ENCODE results near the gene CXCL11. TPM values are rescaled to one million over a fixed set of nuclear protein-coding genes. Genes with fewer than 3 reads are reported as not detected.
A peak's percentile ranks its signal among the peaks of the same experiment; 100 is the strongest.

CXCL11 gene
- total and polyA plus RNA-seq, 4 experiments from 2014 or later: not detected

DNA sequence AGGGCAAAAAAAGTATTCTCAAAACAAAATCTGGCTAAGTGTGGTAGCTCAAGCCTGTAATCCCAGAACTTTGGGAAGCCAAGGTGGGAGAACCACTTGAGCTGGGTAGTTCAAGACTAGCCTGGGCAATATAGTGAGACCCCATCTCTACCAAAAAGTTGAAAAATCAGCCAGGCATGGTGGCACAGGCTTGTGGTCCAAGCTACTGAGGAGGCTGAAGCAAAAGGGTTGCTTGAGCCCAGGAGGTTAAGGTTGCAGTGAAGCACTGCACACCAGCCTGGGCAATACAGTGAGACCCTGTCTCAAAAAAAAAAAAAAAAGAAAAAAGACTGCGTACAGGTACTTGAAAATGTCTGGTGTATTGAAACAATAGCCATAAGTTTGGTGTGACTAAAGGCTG, 43.4 kb downstream of the CXCL11 start:
- Histone ChIP-seq H3K4me3 (ENCODE audit: low read length in 2 of 2) (no peak overlapping the region), H3K27ac (ENCODE audit: low read depth, low read length) (no peak overlapping the region), H3K4me1 (ENCODE audit: insufficient read depth, low read length) (peaks cover 30% of the 10 kb centered on the region), H3K9me3 (ENCODE audit: control insufficient read depth in 1 of 2, low read length in 2 of 2) (no peaks in the 10 kb centered on the region), H3K36me3 (ENCODE audit: insufficient read depth, low read length) (no peaks in the 10 kb centered on the region), H3K27me3 (ENCODE audit: insufficient read depth, low read length) (no peaks in the 10 kb centered on the region)
- Mint-ChIP-seq H3K9me3 (no peaks in the 10 kb centered on the region), H3K27me3 (peaks cover 0 to 5% of the 10 kb centered on the region in 2 donors), H3K36me3 (peaks cover 8 to 12% of the 10 kb centered on the region in 2 donors), H3K4me1 (peaks cover 0 to 28% (median 18%) of the 10 kb centered on the region in 4 donors), H3K4me3 (peak overlapping the region in 1 of 8 donors; percentile 35), H3K27ac (peak overlapping the region in 1 of 7 donors; percentile 51)
- ChIA-PET CTCF (ENCODE audit: partially characterized antibody) (interaction anchor here (0.9 to 3.1 kb wide), 7 partner anchors 9 to 319 kb away, joined by 3 to 17 read pairs (median 4); partner anchors contain the start of genes G3BP2 and NUP54), POLR2A (ENCODE audit: partially characterized antibody) (interaction anchor here (2.8 kb wide), 1 partner anchor 52 kb away, joined by 31 read pairs; the partner anchor contains the start of gene NAAA)
- no peak for DNase-seq
- intact Hi-C loops (cut with micrococcal nuclease): loop anchor here (5.0 kb wide), 2 partner anchors 75 to 265 kb away; no protein-coding TSS in a partner anchor

DNA sequence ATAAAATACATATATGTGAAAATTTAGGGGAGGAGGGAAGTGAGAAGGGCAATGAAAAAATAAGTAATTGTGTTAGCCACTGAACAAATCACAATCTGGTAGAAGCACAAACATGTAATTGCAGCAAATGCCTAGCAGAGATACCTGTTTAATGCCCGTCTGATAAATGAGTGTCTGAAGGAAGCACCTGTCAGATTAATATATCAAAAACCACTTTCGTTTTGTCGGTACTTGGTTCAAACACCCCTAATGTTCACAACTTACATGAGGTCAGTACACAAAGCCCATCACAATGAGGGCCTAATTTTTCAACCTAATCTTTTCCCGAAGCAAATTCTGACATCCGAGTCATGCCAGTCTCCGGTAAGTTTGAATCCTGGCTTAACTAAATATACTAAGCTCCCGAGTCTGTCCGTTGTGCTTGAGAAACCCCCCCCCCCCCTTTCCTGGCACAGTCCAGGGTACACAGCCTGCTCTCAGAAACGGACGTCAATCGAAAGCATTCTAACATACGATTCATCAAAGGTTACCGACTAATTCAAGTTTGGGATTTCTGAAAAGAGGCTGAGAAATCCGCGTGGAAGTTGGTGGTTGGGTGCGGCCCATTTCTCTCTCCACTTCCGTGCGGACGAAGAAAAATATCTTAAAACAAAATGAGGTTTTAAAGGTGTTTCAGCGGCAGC, 45.9 kb downstream of the CXCL11 start:
- H3K9me3 ChIP-seq (ENCODE audit: control insufficient read depth in 1 of 2, low read length in 2 of 2): no peaks in the 10 kb centered on the region

DNA sequence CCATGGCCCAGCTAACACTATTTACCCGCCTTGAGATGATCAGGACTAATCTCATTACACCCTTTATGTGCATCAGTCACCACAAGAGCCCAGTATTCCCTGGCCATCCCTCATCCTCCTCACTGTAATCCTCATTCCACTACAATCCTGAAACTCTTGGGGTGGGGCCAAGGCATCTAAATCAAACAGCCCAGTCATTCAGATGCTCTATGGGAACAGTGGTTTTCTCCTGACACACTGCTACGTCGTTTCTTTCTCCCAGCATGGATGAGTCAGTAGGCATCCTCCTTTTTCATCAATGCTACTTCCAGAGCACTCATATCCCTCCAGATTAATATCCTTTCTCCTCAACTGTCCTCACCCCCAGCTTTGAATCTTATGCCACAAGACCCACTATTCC, 50.8 kb downstream of the CXCL11 start:
- POLR2A ChIA-PET (ENCODE audit: partially characterized antibody): no interaction called here
- no peak for DNase-seq

More for the DNA sequence above, 45.9 kb downstream of the CXCL11 start:
- Histone ChIP-seq H3K36me3 (ENCODE audit: insufficient read depth, low read length) (no peaks in the 10 kb centered on the region), H3K27ac (ENCODE audit: low read depth, low read length) (peak overlapping the region; percentile 70), H3K4me3 (ENCODE audit: low read length in 2 of 2) (peak overlapping the region; percentile 84 to 93), H3K27me3 (ENCODE audit: insufficient read depth, low read length) (no peaks in the 10 kb centered on the region), H3K4me1 (ENCODE audit: insufficient read depth, low read length) (peaks cover 53% of the 10 kb centered on the region)
- peaks cover 0 to 5% of the 10 kb centered on the region in 2 donors for H3K27me3 Mint-ChIP-seq
- peak overlapping the region; percentile 95 to 98 (median 96) for H3K4me3 Mint-ChIP-seq
- POLR2A ChIA-PET (ENCODE audit: partially characterized antibody): interaction anchor here (0.9 to 2.8 kb wide), 4 partner anchors 50 to 317 kb away, joined by 3 to 31 read pairs (median 8); partner anchors contain the start of genes G3BP2, NAAA and NUP54
- intact Hi-C loops (cut with micrococcal nuclease): loop anchor here (1.0 to 5.0 kb wide), 5 partner anchors 50 to 475 kb away; partner anchors contain the start of genes NUP54, RCHY1 and THAP6
- H3K9me3 Mint-ChIP-seq: no peaks in the 10 kb centered on the region
- peaks cover 8 to 14% of the 10 kb centered on the region in 2 donors for H3K36me3 Mint-ChIP-seq
- peak in 4 of 5 donors; percentile 3 to 14 (median 8) for DNase-seq
- CTCF ChIA-PET (ENCODE audit: partially characterized antibody): interaction anchor here (0.9 to 3.1 kb wide), 4 partner anchors 78 to 159 kb away, joined by 3 to 17 read pairs (median 9); partner anchors contain the start of gene NUP54
- H3K27ac Mint-ChIP-seq: peak overlapping the region; percentile 92 to 97 (median 95)
- peaks cover 0 to 34% (median 20%) of the 10 kb centered on the region in 4 donors for H3K4me1 Mint-ChIP-seq

More for the DNA sequence above, 50.8 kb downstream of the CXCL11 start:
- H3K36me3 ChIP-seq (ENCODE audit: insufficient read depth, low read length): peaks cover 17% of the 10 kb centered on the region
- intact Hi-C loops (cut with micrococcal nuclease): no loop called here
- no peaks in the 10 kb centered on the region for H3K27me3 Mint-ChIP-seq
- CTCF ChIA-PET (ENCODE audit: partially characterized antibody): interaction anchor here (1.0 to 4.9 kb wide), 2 partner anchors 11 to 196 kb away, joined by 3 to 22 read pairs; no protein-coding TSS in a partner anchor
- H3K36me3 Mint-ChIP-seq: peaks cover 31 to 37% of the 10 kb centered on the region in 2 donors
- no peak overlapping the region for H3K4me3 ChIP-seq (ENCODE audit: low read length in 2 of 2)
- H3K27ac Mint-ChIP-seq: no peak overlapping the region
- peaks cover 0 to 30% (median 13%) of the 10 kb centered on the region in 4 donors for H3K4me1 Mint-ChIP-seq
- H3K27ac ChIP-seq (ENCODE audit: low read depth, low read length): no peak overlapping the region
- H3K4me3 Mint-ChIP-seq: no peak overlapping the region
- no peaks in the 10 kb centered on the region for H3K9me3 ChIP-seq (ENCODE audit: control insufficient read depth in 1 of 2, low read length in 2 of 2)
- peaks cover 53% of the 10 kb centered on the region for H3K4me1 ChIP-seq (ENCODE audit: insufficient read depth, low read length)
- H3K27me3 ChIP-seq (ENCODE audit: insufficient read depth, low read length): no peaks in the 10 kb centered on the region
- H3K9me3 Mint-ChIP-seq: peaks cover 0 to 4% (median 0%) of the 10 kb centered on the region in 8 donors

Other genes starting within 250 kb of the CXCL11 start
- gene PPEF2, start 133.6 kb downstream of the CXCL11 start, total RNA-seq: under 1 TPM; 0.36 to 0.41 TPM
- gene PPEF2, start 133.6 kb downstream of the CXCL11 start, polyA plus RNA-seq: not detected
- 10 to 100 TPM; 86.1 to 92.2 TPM for gene NAAA, start 95.1 kb downstream of the CXCL11 start, total RNA-seq
- 100 to 1,000 TPM; 115 to 141 TPM for gene NAAA, start 95.1 kb downstream of the CXCL11 start, polyA plus RNA-seq
- 10 to 100 TPM; 54.4 to 58.1 TPM for gene SDAD1, start 45.1 kb downstream of the CXCL11 start, total RNA-seq
- gene SDAD1, start 45.1 kb downstream of the CXCL11 start, polyA plus RNA-seq: 100 to 1,000 TPM in 1 of 2 donors, 10 to 100 TPM in 1; 40.9 to 102 TPM
- 1 to 10 TPM in 1 of 2 experiments, under 1 TPM in 1; 0.58 to 1.4 TPM for gene CXCL9, start 28.6 kb downstream of the CXCL11 start, total RNA-seq
- not detected for gene CXCL9, start 28.6 kb downstream of the CXCL11 start, polyA plus RNA-seq
- gene CXCL10, start 12.6 kb downstream of the CXCL11 start, total RNA-seq: under 1 TPM; 0.39 to 0.76 TPM
- under 1 TPM in 1 of 2 donors, not detected in 1; 0.42 TPM for gene CXCL10, start 12.6 kb downstream of the CXCL11 start, polyA plus RNA-seq
- gene ART3, start 38.6 kb upstream of the CXCL11 start, total RNA-seq: not detected
- not detected for gene ART3, start 38.6 kb upstream of the CXCL11 start, polyA plus RNA-seq
- gene NUP54, start 112.3 kb upstream of the CXCL11 start, total RNA-seq: 10 to 100 TPM; 49.3 to 52.8 TPM
- 10 to 100 TPM; 37.8 to 39.3 TPM for gene NUP54, start 112.3 kb upstream of the CXCL11 start, polyA plus RNA-seq
- gene SCARB2, start 177.8 kb upstream of the CXCL11 start, total RNA-seq: 10 to 100 TPM; 23.3 to 23.5 TPM
- 10 to 100 TPM; 10.2 to 15.7 TPM for gene SCARB2, start 177.8 kb upstream of the CXCL11 start, polyA plus RNA-seq
- under 1 TPM in 1 of 2 experiments, not detected in 1; 0.64 TPM for gene FAM47E, start 215.7 kb upstream of the CXCL11 start, total RNA-seq
- gene FAM47E, start 215.7 kb upstream of the CXCL11 start, polyA plus RNA-seq: under 1 TPM in 1 of 2 donors, not detected in 1; 0.18 TPM